GM20000 (cell line): ENCODE data around the gene GINM1.
A peak's percentile ranks its signal among the peaks of the same experiment; 100 is the strongest.

Experiments
- DNase-seq: peaks from one replicate; pipeline ENCODE4 v3.0.0; 2012; ENCODE audit warnings: low spot score
- CTCF ChIP-seq: IDR thresholded peaks from 2 replicates; pipeline ENCODE4 v1.5.1; 2012; ENCODE audit warnings: mild to moderate bottlenecking, control low read depth; ENCODE audit errors: extremely low read depth, missing control alignments

Gene GINM1

GRCh38 chr6:149545754-149546471 lies 20.3 kb upstream of the GINM1 start, which contains the start of gene PPIL4:
Gene PPIL4, minus strand, starts transcription at chr6:149546043. Its CDS starts 38 bp downstream, at chr6:149546005.
- TF ChIP-seq CTCF, result peak; percentile 28
- peak; percentile 90 for DNase-seq

- no peak for TF ChIP-seq CTCF
- DNase-seq, result no peak
Observed at GRCh38 chr6:149551920-149552319, 14.3 kb upstream of the GINM1 start.

DNA sequence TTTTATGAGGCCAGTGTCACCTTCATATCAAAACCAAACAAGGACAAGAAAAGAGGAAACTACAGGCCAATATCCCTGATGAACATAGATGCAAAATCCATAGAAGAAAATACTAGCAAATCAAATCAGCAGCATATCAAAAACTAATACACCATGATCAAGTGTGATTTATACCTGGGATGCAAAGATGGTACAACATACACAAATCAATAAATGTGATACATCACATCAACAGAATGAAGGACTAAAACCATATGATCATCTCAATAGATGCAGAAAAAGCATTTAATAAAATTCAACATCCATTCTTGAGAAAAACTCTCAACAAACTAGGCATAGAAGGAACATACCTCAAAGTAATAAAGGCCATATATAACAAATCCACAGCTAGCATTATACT lies 8.1 kb upstream of the GINM1 start:
- no peak for TF ChIP-seq CTCF
- no peak for DNase-seq

GRCh38 chr6:149559389-149559788 lies 6.8 kb upstream of the GINM1 start:
- DNase-seq, result no peak
- TF ChIP-seq CTCF, result no peak

GRCh38 chr6:149560736-149561135 lies 5.4 kb upstream of the GINM1 start:
- no peak for DNase-seq
- TF ChIP-seq CTCF, result peak; percentile 15

DNA sequence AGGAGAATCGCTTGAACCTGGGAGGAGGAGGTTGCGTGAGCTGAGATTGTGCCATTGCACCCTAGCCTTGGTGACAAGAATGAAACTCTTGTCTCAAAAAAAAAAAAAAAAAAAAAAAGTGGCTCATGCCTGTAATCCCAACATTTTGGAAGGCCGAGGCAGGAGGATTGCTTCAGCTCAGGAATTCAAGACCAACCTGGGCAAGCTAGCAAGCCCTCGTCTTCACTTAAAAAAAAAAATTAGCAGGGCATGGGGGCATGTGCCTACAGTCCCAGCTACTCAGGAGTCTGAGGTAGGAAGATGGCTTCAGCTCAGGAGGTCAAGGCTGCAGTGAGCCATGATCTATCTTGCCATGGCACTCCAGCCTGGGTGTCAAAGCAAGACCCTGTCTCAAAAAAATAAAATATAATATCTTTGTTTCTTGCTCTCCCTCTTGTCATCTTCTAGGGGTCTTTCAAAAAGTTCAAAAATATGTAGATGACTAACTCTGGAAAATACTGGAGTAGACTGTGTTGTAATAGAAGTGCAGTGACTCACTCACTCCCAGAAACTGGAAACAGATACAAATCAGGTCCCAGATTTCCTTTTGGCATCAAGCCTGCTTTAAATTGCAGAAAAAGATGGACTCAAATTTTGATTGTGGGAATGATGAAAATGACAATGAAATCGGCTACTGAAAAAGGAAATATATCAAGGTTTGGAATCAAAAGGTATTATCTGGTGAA lies 2.8 kb upstream of the GINM1 start:
- no peak for DNase-seq
- TF ChIP-seq CTCF, result no peak

GRCh38 chr6:149563928-149564325 lies 2.2 kb upstream of the GINM1 start:
- DNase-seq, result no peak
- TF ChIP-seq CTCF, result no peak
